Activated T-helper 17 cell treated with anti-CD3 and anti-CD28 coated beads, Interleukin-2, amount 50 U/mL, for 72 hours (primary cell): ENCODE results near the gene DOCK2. TPM values are rescaled to one million over a fixed set of nuclear protein-coding genes. Genes with fewer than 3 reads are reported as not detected.
"Not testable (repeated sequence)": the region's sequence is repeated elsewhere in the genome, so short reads cannot be mapped to it uniquely, and the experiment has no call there.

Source experiments
- ATAC-seq: fragments of 150-1000 bp; cut with Tn5 transposase; replicated peaks from 2 replicates; pipeline ENCODE4 v1.10.0; 2021; ENCODE audit warnings: mild to moderate bottlenecking, moderate library complexity
- H3K27ac Mint-ChIP-seq: one replicate; pipeline ENCODE4 v1.8.0; 2022; ENCODE audit warnings: mixed read lengths
- H3K27me3 Mint-ChIP-seq: one replicate; pipeline ENCODE4 v1.8.0; 2022; ENCODE audit warnings: mixed read lengths
- H3K36me3 Mint-ChIP-seq: one replicate; pipeline ENCODE4 v1.8.0; 2022; ENCODE audit warnings: low read depth, mild to moderate bottlenecking, mixed read lengths
- H3K4me1 Mint-ChIP-seq: one replicate; pipeline ENCODE4 v1.8.0; 2022; ENCODE audit warnings: mixed read lengths
- H3K4me3 Mint-ChIP-seq: one replicate; pipeline ENCODE4 v1.8.0; 2022; ENCODE audit warnings: mild to moderate bottlenecking, mixed read lengths
- H3K9me3 Mint-ChIP-seq: one replicate; pipeline ENCODE4 v1.8.0; 2022; ENCODE audit warnings: mixed read lengths
- total RNA-seq, 2 donors: library from RNA; stranded (reverse); gene quantifications; one replicate each; pipeline ENCODE4 v1.2.3, GENCODE V29; 2022

The DOCK2 gene
- total RNA-seq, 2 donors from 2014 or later: 229 to 244 TPM

DNA sequence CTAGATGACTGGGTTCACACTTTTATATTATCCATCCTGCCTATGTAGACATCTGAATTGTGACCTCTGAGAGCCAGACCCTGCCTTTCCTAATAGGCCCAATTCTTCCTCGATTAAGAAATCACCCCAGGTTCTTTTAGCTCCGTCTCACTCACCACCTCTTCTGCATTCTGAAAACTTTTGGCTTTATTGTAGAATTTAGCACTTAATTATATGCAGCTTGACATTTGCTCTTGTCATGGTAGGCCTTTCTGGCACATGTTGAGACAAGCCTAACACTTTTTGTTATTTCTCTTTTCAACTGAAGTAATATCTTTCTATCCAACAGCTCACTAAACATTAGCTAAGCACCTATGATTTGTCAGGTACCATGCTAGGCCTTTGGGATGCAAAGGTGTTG lies 180.0 kb downstream of the DOCK2 start:
- Mint-ChIP-seq H3K27me3 (no peaks in the 10 kb centered on the region), H3K4me3 (no peak overlapping the region), H3K36me3 (peaks cover 86% of the 10 kb centered on the region), H3K9me3 (no peaks in the 10 kb centered on the region), H3K4me1 (peaks cover 7% of the 10 kb centered on the region), H3K27ac (no peak overlapping the region)
- ATAC-seq: no peak

DNA sequence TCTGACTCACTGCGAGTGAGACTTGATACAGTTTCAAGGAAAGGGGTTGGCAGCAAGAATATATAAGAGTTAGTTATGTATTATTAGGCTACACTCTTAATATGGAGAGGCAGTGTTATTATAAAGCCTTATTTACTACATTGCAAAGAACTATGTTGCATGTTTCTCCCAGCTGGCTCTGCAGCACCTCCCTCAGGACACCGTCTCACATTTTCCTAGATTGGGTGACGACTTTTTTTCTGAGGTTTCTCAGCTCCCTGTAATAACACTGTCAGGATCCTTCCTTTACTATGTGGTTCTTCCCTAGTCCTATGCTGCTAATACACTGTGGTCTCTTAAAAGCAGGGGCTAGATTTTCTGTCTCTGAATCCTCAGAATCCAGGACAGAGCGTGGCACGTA lies 189.5 kb downstream of the DOCK2 start:
- ATAC-seq: no peak
- H3K9me3 Mint-ChIP-seq: no peaks in the 10 kb centered on the region
- H3K4me1 Mint-ChIP-seq: peaks cover 21% of the 10 kb centered on the region
- no peaks in the 10 kb centered on the region for H3K27me3 Mint-ChIP-seq
- no peak overlapping the region for H3K4me3 Mint-ChIP-seq
- peak overlapping the region; percentile 29 for H3K27ac Mint-ChIP-seq
- peaks cover 41% of the 10 kb centered on the region for H3K36me3 Mint-ChIP-seq

DNA sequence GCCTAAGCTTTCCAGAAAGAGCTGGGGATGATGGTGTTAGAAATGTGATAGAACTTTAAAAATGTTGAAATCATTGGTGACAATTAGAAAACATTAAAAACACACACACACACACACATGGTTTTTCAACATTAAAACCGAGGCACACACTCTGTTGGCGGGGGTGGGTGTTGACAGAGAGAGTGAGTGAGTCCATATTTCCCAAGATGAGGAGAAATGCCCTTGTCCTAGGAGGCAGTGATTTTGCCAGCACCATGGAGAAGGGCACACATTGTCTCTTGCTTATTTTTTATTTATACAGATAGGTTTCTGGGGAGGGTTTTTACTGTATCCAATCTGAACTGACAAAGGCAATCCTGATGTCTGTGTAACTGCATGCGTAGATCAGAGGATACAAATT lies 190.7 kb downstream of the DOCK2 start:
- H3K9me3 Mint-ChIP-seq: no peaks in the 10 kb centered on the region
- peak overlapping the region; percentile 20 for H3K27ac Mint-ChIP-seq
- no peak overlapping the region for H3K4me3 Mint-ChIP-seq
- no peaks in the 10 kb centered on the region for H3K27me3 Mint-ChIP-seq
- peaks cover 48% of the 10 kb centered on the region for H3K36me3 Mint-ChIP-seq
- ATAC-seq: no peak
- peaks cover 30% of the 10 kb centered on the region for H3K4me1 Mint-ChIP-seq

DNA sequence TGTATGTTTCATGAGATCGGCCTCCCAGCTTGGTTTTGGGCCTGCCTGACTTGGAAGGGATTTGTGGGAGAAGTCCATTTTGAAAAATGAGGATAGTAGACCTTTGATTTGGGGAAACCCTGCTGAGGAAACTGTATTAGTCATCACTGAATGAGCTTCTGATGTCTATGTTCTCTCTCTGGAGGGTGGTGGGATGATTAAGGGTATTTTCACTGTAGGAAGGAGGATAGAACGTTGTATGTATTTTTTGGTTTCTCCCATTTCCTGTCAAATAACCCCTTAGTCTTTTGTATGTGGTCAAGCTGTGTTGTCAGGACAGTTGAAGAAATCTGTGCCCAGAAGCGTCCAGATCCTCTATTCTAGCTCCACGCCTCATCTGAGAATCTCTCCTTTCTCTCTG lies 191.3 kb downstream of the DOCK2 start:
- H3K27me3 Mint-ChIP-seq: no peaks in the 10 kb centered on the region
- no peak overlapping the region for H3K4me3 Mint-ChIP-seq
- no peaks in the 10 kb centered on the region for H3K9me3 Mint-ChIP-seq
- ATAC-seq: peak; percentile 69
- H3K4me1 Mint-ChIP-seq: peaks cover 33% of the 10 kb centered on the region
- H3K27ac Mint-ChIP-seq: peak overlapping the region; percentile 20
- H3K36me3 Mint-ChIP-seq: peaks cover 47% of the 10 kb centered on the region

DNA sequence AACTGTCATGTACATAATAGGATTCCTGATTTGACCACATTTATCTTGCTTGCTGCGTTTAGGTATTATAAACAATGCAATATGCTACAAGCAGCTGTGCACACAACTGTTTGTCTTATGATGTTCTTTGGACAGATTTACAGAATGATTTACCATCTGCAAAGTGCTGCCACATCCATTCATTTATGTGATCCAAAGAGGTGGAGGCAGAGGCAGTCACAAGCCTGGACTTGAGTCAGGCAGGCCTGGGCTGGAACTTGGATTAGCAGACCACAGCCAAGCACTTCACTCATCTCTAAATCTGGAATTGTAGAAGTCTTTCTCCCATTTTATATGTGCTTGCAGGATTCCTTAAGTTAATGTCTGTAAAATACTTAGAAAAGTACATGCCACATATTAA lies 194.3 kb downstream of the DOCK2 start:
- no peak for ATAC-seq
- no peak overlapping the region for H3K4me3 Mint-ChIP-seq
- H3K4me1 Mint-ChIP-seq: peaks cover 39% of the 10 kb centered on the region
- no peaks in the 10 kb centered on the region for H3K27me3 Mint-ChIP-seq
- H3K27ac Mint-ChIP-seq: no peak overlapping the region
- H3K9me3 Mint-ChIP-seq: no peaks in the 10 kb centered on the region
- H3K36me3 Mint-ChIP-seq: peaks cover 48% of the 10 kb centered on the region

DNA sequence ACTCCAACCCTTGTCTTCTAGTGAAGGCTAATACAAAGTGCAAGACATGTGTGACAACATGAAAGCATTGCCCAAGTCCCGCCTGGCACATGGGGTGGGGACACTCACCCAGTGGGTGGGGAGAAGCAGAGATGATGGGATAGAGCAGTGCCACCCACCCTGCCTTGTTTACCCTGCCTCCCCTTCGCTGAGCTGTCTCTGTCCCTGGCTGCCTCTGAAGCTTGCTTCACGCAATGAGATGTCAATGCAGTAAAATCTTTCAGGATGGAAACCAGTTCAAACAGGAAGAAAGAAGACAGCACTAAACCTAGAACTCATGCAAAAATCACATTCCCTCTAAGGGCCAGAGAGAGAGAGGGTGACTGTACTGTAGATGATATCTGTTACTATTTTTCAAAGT lies 195.2 kb downstream of the DOCK2 start:
- ATAC-seq: no peak
- Mint-ChIP-seq H3K9me3 (no peaks in the 10 kb centered on the region), H3K27ac (no peak overlapping the region), H3K36me3 (peaks cover 43% of the 10 kb centered on the region), H3K4me1 (peaks cover 36% of the 10 kb centered on the region), H3K4me3 (no peak overlapping the region), H3K27me3 (no peaks in the 10 kb centered on the region)

DNA sequence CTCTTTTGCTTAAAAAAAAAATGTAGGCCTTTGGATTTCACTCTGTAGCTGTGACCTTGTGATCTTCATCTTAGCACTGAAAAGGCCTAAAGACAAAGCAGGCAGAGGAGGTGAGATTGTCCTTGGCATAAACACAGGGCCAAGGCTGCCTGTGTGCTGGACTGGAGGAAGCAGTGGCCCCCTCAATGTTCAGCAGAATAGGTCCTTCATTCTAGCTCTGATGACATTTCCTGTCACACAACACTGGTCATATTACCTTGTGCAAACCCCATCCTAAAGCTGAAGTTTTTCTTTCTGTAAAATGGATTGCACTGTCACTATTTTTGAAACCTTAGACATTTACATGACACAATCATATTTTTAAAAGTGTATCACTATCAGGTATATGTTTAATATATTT lies 195.8 kb downstream of the DOCK2 start:
- peaks cover 45% of the 10 kb centered on the region for H3K36me3 Mint-ChIP-seq
- no peak for ATAC-seq
- H3K27me3 Mint-ChIP-seq: no peaks in the 10 kb centered on the region
- H3K9me3 Mint-ChIP-seq: no peaks in the 10 kb centered on the region
- H3K4me3 Mint-ChIP-seq: no peak overlapping the region
- H3K4me1 Mint-ChIP-seq: peaks cover 38% of the 10 kb centered on the region
- H3K27ac Mint-ChIP-seq: no peak overlapping the region

DNA sequence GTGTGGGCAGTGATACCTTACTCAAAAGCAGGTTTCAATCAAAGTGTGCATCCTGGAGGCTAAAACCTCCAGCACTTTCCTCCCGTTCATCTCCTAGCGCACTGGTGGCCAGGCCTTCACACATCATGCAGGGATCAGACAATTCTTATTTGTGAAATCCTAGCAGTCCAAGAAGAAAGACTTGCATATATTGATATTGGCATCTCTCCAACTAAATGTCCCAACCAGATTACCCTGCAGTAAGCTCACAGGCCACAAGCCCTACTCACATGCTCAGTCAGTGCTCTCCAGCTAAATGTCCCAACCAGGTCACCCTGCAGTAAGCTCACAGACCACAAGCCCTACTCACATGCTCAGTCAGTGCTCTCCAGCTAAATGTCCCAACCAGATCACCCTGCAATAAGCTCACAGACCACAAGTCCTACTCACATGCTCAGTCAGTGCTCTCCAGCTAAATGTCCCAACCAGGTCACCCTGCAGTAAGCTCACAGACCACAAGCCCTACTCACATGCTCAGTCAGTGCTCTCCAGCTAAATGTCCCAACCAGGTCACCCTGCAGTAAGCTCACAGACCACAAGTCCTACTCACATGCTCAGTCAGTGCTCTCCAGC lies 196.7 kb downstream of the DOCK2 start:
- not testable (repeated sequence) for H3K27me3 Mint-ChIP-seq, H3K4me3 Mint-ChIP-seq, H3K9me3 Mint-ChIP-seq
- peak; percentile 21 for ATAC-seq
- Mint-ChIP-seq H3K4me1 (peaks cover 38% of the 10 kb centered on the region), H3K36me3 (peaks cover 54% of the 10 kb centered on the region), H3K27ac (peak overlapping the region; percentile 58)

DNA sequence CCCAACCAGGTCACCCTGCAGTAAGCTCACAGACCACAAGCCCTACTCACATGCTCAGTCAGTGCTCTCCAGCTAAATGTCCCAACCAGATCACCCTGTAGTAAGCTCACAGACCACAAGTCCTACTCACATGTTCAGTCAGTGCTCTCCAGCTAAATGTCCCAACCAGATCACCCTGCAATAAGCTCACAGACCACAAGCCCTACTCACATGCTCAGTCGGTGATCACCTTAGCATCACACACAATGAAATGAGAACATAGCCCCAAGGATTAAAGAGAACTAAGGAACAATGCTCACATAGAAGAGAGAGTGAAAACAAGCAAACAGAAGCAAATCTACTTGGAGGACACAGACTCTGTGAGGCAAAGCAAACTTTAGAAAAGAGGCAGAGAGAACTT lies 197.5 kb downstream of the DOCK2 start:
- H3K27ac Mint-ChIP-seq: peak overlapping the region; percentile 74
- H3K36me3 Mint-ChIP-seq: peaks cover 62% of the 10 kb centered on the region
- H3K4me3 Mint-ChIP-seq, H3K9me3 Mint-ChIP-seq, H3K27me3 Mint-ChIP-seq: not testable (repeated sequence)
- ATAC-seq: peak; percentile 49
- peaks cover 36% of the 10 kb centered on the region for H3K4me1 Mint-ChIP-seq

DNA sequence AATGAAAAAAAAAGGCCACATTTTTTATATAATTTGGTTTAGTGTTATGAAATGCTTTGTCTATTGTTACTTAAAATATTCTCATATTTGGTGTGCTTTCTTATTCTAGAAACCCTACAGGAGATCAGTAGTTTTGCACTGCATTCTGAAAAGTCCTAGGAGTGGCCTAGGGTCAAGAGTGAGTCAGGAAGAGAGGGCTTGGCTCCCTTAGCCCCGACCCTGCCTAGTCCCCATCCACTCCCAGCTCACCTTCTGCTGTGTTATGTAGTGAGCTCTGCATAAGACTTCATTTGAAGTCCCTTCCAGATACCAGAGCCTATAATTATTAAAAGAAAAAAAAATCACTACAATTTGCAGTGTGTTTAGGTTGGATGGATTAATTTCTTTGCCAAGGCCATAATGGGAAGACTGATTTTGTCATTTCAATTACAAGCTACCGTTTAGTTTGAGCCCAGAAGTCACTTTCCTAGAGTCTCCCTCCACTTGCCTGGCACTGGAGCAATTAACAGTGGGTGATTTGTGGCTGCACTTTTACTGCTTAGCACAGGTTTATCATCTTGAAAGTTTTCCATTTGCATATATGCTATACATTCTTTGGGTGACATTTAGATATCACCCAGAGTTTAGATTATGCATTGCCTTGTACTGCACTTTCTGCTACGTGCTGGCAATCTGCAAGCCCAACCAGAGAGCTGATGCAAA lies 199.9 kb downstream of the DOCK2 start:
- no peak for ATAC-seq
- H3K4me1 Mint-ChIP-seq: peaks cover 32% of the 10 kb centered on the region
- no peaks in the 10 kb centered on the region for H3K9me3 Mint-ChIP-seq
- no peaks in the 10 kb centered on the region for H3K27me3 Mint-ChIP-seq
- peaks cover 74% of the 10 kb centered on the region for H3K36me3 Mint-ChIP-seq
- H3K27ac Mint-ChIP-seq: no peak overlapping the region
- H3K4me3 Mint-ChIP-seq: no peak overlapping the region

DNA sequence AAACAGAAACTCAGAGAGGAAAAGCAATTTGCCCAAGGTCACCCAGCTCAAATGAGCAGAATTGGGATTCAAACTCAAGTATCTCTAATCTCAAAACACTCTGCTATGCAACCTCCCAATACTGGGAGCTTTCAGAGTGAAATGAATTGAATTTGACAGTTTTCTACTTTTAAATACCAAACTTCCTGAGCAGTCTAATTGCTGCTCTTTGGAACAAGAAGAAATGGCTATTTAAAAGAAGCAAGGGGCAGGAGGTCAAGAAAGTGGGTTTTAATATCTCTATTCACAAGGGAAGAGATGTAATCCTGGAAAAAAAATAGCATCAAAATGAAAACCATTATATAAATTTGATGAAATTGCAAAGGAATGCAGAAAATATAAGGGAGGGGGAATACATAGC lies 200.6 kb downstream of the DOCK2 start:
- H3K27me3 Mint-ChIP-seq: no peaks in the 10 kb centered on the region
- peaks cover 76% of the 10 kb centered on the region for H3K36me3 Mint-ChIP-seq
- no peak for ATAC-seq
- H3K27ac Mint-ChIP-seq: peak overlapping the region; percentile 29
- H3K9me3 Mint-ChIP-seq: no peaks in the 10 kb centered on the region
- H3K4me3 Mint-ChIP-seq: no peak overlapping the region
- H3K4me1 Mint-ChIP-seq: peaks cover 27% of the 10 kb centered on the region

DNA sequence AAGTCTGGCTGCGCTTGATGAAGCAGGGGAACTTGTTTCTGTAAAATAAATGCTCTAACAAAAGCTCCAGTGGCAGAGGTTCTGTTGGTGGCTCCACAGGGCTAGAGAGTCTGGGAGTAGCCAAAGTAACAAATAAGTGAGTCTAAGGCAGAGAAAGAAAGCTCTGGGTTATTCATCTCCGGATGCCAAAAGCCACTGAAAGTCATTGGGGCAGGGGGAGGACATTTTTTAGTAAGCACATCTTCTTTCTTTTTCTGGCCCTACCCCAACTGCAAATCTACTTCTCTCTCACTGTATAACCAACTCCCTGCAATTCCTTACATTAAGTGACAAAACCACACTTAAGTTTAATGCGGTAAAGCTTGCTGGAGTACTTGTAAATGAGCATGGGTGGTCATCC lies 201.6 kb downstream of the DOCK2 start:
- peaks cover 78% of the 10 kb centered on the region for H3K36me3 Mint-ChIP-seq
- H3K9me3 Mint-ChIP-seq: no peaks in the 10 kb centered on the region
- peak overlapping the region; percentile 29 for H3K27ac Mint-ChIP-seq
- H3K27me3 Mint-ChIP-seq: no peaks in the 10 kb centered on the region
- peak; percentile 90 for ATAC-seq
- H3K4me3 Mint-ChIP-seq: peak overlapping the region; percentile 9
- H3K4me1 Mint-ChIP-seq: peaks cover 21% of the 10 kb centered on the region

DNA sequence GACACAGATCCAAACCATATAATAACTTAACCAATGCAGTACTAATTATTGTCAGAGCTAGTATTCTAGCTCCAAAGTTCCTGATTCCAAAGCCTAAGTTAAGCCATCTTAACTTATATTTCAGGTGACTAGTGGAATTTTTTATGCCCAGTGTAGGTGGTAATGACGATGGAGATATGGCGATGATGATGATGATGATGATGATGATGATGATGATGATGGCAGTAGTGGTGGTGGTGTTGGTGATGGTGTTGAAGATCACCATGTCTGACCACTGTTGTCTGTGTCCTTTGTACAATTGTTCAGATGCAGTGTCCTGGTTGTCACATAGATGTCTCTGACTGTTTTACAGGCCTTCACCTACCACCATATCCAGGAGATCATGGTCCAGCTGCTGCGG lies 203.3 kb downstream of the DOCK2 start:
- H3K36me3 Mint-ChIP-seq: peaks cover 86% of the 10 kb centered on the region
- no peaks in the 10 kb centered on the region for H3K9me3 Mint-ChIP-seq
- no peak overlapping the region for H3K27ac Mint-ChIP-seq
- H3K27me3 Mint-ChIP-seq: no peaks in the 10 kb centered on the region
- no peak for ATAC-seq
- H3K4me3 Mint-ChIP-seq: no peak overlapping the region
- H3K4me1 Mint-ChIP-seq: peaks cover 14% of the 10 kb centered on the region

DNA sequence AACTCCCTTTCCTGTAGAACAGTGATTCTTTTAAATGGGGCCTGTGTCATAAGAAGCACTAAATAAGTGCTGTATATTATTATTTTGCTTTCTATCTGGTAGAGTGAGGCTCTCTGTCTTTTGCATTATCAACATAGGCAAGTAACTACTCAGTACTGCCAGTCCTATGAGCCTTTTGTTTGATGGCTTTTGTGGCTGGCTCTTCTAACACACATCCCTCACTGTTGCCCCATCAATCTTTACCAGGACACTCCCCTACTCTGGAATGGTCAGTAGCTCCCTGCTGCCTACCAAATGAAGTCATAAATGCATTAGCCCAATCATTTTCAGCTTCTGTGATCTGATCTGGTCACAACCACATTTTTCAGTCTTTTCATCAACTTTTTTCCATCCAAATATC lies 205.6 kb downstream of the DOCK2 start:
- Mint-ChIP-seq H3K27ac (no peak overlapping the region), H3K4me1 (peaks cover 11% of the 10 kb centered on the region), H3K4me3 (no peak overlapping the region), H3K27me3 (no peaks in the 10 kb centered on the region), H3K9me3 (peaks cover 3% of the 10 kb centered on the region), H3K36me3 (peaks cover 98% of the 10 kb centered on the region)
- no peak for ATAC-seq

DNA sequence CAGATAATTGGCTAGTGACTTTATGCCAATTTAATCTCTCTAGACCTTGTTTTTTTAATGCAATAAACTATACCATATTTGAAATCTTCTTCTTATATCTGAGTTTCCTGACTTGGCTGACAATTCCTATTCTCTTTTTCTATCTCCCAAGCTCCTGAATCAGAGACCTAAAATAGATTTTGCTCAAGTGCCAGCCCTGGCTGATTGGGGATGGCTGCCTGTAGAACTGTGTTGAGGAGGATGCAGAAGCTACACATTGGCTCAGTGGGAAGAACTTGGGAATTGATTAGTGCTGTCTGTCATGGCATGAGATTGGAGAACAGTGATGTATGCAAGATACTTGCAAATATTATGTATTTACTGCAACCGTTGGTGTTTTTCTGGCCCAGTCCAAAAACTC lies 210.4 kb downstream of the DOCK2 start:
- H3K27me3 Mint-ChIP-seq: no peaks in the 10 kb centered on the region
- H3K36me3 Mint-ChIP-seq: peaks cover 98% of the 10 kb centered on the region
- ATAC-seq: no peak

More for the DNA sequence above, 210.4 kb downstream of the DOCK2 start:
- no peak overlapping the region for H3K27ac Mint-ChIP-seq
- no peaks in the 10 kb centered on the region for H3K4me1 Mint-ChIP-seq
- peaks cover 14% of the 10 kb centered on the region for H3K9me3 Mint-ChIP-seq
- no peak overlapping the region for H3K4me3 Mint-ChIP-seq
